ENCODE measurements around the gene TFCP2L1.
"Not testable (repeated sequence)": the region's sequence is repeated elsewhere in the genome, so short reads cannot be mapped to it uniquely, and the experiment has no call there.

TFCP2L1 gene

DNA sequence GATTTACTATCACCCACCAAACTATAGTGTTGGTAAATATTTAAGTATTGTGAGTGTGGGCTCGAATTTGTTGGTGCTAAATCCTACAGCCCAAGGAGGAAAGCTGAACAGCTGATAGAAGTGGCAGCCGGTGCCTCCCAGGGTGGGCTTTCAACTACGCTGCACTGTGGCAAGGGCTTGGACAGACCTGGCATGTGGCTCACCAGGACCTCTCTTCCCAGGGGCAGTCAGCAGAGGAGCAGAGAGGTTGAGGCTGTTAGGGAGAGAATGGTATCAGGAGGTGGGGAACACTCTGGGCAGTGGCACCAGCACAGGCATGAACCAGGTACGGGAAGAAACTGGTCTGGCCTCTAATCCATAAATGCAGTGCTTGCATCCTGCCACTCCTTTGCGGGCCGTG, 44.6 kb downstream of the TFCP2L1 start:
- no peak for DNase-seq

DNA sequence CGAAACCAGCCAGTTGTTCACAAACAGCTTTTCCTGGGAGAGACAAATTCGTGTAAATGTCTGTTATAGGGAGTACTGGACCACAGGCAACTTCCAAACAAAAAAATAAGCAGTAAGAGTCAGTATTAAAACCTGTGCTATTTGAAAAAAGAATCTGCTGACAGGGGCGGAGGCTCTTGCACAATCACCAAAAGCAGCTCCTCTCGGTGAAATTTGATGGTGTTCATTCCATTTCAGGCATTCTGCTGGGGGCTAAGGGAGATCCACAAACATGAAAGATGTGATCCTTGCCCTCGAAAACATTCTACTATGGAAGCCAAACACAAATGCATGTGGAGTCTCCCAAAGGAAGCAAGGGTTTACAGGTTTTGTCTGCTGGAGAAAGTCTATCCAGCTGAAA, 45.0 kb downstream of the TFCP2L1 start:
- no peak for DNase-seq

DNA sequence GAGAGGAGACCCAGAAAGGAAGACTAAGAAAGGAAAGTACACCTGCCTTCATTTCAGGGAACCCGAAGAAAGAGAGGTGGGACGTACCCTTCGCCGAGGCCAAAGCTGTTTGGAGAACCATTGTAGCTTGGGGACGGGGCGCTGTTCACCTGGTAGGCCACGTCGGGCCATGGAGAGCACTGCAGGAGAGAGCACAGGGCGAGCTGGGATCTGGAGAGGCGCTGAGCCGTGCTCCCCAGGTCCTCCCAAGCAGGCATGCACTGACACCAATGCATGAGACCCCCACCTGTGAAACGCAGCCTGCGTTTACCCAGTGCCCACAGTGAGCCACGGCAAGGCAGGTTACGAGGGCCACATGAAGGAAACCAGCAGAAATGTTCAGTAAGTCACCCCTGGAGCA, 45.5 kb downstream of the TFCP2L1 start:
- DNase-seq = no peak

DNA sequence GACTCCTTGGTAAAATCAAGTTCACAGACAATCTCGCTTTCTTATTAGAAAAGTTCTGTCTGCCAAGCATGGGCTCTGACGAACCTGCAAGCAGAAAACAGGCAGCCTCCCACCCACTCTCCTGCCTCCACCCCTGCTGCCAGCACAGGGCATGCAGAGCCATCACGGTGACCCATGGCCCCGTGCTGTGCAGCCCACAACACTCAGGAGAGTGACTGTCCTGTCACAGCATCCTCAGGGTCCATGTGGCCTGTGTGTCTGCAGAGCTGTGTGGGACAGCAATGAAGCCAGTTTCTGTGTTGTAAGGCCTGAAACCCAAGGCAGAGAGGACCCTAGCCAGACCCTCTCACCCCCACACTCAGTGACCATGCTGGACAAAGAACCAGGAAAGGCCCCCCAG, 46.2 kb downstream of the TFCP2L1 start:
- no peak for DNase-seq

DNA sequence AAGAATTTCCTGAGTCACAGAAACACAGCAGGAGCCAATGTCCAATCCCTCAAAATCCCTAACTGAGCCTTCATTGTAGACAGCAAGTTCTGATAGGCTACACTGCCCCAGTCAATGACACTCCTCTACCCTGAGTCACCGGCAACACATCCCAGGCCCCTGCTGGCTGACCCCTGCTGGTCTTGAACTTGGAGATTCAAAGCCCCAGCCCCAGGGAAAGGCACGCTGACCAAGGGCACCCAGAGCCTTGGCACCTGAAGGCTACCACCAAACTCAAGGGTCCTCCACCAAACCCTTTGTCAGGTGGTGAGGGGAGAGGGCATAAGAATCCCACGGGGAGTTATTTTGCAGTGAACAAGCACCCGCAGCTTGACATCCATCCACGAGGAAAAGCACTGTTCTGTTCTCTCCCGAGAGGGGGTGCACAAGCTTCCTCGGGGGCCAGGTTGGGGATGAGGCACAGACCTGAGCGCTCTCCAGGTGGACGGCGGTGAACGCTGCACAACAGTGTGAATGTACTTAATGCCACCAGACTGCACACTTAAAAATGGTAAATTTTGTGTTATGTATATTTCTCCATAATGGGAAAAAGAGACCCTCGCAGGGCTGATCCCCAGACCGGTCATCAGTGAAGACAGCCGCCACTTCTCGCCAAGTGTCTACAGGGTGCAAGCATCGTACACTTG, 46.9 kb downstream of the TFCP2L1 start:
- no peak for DNase-seq

DNA sequence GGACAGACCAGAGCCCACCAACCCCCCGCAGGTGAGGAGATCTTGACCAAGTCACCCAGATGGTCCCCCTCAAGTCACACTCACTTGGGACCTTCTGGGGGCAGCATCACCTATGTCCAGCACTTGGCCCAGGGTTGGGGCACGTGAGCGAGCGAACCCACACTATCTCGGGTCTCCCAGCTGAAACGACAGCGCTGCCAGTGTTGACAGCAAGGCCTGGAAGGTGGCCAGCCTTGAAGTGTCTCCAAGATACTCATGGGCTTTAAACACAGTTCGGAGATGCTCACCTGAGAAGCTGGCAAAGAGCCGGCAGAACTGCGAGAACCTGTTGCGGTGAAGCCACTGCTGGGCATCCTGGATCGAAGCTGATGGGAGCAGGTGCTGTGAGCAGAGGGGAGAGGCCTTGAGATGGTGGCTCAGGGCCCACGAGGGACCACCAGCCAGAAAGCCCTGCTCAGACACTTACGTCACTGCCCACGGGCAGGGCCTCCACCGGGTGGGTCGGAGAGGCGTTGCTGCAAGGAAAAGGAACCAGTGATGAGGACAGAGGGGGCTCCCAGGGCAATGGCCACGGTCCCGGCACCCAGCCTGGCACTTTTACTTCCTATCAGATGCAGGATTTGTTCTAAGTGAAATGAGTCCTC, 47.5 kb downstream of the TFCP2L1 start:
- DNase-seq = no peak

DNA sequence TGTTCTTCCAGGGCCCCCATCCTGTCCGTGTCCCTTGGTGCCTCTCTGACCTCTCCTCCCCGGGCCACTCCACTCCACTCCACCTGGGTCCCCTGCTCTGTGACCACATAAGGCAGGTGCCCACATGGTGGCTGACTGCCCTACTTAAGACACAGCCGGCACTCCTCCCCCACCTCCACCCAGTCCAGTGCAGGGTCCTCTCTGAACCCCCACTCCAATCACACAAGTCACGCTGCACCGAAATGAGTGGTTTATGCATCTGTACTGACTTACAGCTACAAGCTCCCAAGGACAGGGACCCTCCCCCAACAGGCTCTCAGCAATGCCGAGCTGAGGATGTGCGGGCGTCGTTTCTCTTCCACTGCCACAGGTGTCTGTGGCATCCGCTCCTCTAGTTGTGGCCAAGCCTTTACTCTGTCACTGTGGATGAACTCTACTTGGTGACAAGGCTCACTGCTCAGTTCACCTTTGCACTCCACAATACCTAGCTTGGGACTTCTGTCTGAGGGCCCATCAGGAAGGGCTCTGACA, 48.3 kb downstream of the TFCP2L1 start:
- no peak for DNase-seq

DNA sequence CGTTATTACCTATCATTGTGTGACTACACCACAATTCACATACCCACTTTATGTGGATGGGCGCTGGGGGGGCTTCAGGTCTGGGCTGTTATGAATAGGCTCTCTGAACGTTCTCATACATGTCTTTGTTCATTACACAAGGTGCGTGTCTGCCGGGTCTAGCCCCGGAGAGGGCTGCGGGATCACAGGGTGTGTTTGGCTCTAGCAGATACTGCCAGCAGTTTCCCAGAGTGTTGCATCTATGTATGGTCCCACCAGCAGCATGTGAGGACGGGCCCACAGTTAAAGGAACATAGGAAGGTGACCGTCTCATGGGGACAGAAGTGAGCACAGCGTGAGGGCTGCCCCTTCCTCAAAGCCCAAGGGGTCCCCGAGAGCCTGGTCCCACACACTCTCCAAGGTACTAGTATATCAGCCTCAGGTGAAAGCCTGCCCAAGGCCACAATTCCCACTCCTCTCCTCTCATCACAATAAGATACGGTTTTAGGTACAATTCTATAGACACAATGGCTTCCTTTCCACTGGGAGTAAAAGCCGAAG, 48.8 kb downstream of the TFCP2L1 start:
- DNase-seq = no peak

DNA sequence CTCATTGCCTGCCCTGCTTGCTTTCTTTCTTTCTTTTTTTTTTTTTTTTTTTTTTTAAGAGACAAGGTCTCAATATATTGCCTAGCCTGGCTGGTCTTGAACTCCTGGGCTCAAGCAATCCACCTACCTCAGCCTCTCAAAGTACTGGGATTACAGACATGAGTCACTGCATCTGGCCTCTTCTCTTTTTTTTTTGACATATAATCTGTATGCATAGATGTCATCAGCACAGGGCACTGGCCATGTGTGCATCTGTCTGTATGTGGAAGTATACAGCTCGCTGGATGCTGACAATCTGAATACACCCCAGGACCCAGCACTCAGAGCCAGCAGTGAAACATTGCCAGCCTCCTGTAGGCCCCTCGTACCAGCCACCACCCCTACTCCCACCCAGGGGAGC, 49.5 kb downstream of the TFCP2L1 start:
- DNase-seq = no peak

DNA sequence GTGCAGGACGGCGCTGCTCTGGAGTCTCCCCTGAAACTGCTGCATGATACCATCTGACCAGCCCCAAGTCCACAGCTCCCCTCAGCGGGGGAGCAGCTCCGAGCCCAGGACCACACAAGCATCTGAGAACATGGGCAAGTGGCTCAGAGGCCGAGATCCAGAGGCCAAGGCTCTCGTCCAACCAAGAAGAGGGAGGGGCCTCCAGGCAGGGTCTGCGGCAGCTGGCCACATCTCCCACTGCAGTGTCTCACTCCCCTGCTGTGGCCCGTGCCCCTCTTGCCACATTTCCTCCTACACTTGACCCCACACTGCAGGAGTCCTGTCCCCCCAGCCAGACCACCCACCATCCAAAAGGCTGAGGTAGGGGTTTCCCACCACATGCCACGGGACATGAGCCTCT, 50.2 kb downstream of the TFCP2L1 start:
- no peak for DNase-seq

DNA sequence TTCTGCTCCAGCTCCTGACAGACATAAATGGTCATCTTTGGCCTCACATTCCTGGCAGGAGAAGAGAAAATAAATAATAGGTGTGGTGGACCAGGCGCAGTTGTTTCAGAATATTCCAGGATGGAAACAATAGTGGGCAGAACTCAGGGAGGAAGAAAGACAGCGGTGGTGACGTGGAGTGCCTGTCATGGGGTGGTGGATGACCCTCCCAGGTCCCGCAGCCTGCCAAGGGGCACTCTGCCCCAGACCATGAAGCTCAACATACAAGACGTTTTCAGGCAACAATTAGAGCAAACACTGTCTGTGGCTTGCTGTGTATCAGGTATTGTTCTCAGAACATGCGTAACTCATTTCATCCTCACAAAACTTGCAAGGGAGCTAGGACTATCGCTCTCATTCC, 50.9 kb downstream of the TFCP2L1 start:
- DNase-seq = no peak

DNA sequence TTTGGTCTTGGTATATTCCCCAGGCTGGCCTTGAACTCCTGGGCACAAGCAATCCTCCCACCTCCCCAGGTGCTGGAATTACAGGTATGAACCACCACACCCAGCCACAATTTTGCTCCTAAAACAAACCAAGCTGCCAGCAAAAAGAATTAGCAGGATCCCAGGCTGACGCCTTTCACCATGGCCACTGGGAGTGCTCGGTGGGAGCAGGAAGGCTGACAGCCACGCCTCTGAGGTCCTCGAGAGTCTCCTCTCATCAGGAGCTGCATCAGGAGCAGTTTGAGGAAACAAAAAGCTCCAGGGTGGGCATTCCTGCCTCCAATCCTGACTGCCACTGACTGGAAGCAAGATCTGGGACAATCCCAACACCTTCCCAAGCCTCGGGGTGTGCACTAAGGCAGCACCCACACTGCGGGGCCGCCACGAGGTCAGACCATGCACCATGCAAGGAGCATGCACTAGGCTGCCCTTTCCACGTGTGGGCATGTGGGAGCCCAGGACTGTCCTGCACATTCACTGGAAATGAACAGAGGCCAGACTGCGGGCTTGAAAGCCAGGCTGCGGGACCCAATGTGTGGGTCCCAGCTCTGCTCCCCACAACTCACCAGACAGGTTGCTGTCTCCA, 51.4 kb downstream of the TFCP2L1 start:
- no peak for DNase-seq

DNA sequence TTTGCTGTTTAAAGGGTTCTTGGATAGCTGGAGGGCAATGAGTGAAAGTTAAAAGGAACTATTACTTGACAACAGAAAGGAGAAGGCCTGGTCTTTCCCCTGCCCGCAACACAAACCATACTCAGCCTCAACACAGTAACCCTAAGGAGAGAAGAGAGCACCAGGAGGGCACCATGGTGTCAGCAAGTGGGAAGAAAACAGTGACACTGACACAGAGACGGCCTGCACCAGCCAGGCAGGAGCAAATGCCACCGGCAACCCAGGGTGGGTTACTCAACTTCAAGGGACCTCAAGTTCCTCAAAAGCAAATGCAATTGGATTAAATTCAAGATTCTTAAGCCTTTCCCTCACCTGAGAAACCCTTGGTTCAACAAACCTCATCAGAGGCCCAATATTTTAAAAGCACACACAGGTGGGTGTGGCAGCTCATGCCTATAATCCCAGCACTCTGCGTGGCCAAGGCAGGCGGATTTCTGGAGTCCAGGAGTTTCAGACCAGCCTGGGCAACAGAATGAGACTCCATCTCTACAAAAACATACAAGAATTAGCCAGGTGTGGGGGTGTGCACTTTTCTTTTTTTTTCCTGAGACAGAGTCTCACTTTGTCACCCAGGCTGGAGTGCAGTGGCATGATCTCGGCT, 52.3 kb downstream of the TFCP2L1 start:
- no peak for DNase-seq

DNA sequence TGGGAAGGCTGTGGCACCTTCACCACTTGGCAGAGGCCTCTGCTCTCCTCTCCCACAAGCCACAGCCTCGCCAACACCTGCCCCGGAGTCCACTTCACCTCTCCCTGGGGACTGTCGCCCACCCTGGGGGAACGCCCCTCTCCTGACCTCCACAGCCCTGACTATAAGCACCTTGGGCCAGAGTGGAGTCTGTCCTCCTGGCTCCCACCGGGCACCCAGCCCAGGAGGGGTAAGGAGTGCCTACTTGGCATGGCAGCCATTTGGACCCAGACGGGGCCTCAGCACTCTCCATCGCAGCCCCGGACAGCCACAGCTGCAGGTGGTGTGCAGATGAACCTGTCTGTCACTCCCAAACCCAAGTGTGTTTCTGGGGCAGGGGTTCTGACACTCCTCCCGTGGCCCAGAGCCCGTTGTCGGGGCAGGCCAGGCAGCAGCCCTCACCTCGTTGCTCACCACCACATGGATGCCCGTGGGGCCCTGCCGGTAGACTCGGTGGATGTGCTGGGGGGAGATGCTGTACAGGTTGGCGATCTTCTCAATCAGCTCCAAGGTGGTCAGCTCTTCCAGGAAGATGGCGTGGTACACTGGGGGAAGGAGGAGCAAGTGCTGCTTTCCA, 53.5 kb downstream of the TFCP2L1 start:
- DNase-seq = no peak

DNA sequence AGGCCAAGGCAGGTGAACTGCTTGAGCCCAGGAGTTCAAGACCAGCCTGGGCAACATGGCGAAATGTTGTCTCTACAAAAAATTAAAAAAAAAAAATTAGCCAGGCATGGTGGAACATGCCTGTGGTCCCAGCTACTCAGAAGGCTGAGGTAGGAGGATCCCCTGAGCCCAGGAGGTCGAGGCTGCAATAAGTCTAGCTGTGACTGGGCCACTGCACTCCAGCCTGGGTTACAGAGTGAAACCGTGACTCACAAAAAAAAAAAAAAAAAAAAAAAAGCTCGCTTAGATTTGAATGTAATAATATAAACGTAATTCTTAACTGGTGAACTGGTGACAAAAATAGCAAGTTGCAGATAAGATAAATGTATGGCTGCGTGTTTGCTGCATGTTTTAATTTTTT, 56.5 kb downstream of the TFCP2L1 start:
- DNase-seq = no peak

DNA sequence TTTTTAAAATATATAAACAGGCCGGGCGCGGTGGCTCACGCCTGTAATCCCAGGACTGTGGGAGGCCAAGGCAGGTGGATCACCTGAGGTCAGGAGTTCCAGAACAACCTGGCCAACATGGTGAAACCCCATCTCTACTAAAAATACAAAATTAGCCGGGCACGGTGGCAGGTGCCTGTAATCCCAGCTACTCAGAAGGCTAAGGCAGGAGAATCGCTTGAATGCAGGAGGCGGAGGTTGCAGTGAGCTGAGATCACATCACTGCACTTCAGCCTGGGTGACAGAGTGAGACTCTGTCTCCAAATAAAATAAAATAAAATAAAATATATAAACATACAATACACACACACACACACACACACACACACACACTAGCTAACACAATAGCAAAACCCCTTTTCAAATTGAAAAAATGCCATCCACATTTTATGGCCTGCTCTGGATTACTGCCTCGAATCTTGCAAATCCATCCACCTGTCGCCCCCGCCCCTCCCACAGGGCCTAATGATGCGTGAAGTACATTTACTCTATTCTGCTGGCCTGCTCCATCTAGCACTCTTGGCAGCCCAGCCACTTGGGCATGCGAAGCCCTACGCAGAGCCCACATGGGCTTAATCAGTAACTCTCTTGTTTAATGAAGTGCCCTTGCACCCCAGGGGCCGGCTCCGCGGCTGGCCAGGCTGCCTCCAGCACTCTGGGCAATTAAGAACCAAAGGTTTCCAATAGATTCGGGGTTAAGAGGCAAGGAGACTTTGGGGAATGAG, 57.4 kb downstream of the TFCP2L1 start:
- not testable (repeated sequence) for DNase-seq

DNA sequence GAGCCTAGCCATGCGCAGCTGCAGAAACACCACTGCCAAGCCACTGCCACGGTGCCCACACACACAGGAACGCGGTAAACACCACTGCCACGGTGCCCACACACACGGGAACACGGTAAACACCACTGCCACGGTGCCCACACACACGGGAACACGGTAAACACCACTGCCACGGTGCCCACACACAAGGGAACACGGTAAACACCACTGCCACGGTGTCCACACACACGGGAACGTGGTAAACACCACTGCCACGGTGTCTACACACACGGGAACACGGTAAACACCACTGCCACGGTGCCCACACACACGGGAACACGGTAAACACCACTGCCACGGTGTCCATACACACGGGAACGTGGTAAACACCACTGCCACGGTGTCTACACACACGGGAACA, 59.3 kb downstream of the TFCP2L1 start:
- DNase-seq = not testable (repeated sequence)

DNA sequence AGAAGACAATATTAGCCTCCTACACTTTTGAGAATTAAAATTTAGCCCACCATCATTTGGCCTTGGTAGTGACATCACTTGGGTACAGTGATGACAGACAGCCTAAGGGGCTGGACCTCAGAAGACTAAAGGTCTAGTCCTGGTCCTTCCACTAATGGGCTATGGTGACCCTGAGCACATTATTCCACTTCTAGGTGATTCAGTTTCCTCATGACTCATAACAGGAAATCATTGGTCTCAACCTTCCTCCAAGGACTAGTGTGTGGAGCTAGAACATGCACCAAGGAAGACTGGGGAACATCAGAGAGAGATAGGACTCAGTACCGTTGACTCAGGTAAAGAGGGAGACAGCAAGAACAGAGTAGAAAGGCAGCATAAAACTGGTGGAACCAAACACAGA, 64.0 kb downstream of the TFCP2L1 start:
- no peak for DNase-seq

DNA sequence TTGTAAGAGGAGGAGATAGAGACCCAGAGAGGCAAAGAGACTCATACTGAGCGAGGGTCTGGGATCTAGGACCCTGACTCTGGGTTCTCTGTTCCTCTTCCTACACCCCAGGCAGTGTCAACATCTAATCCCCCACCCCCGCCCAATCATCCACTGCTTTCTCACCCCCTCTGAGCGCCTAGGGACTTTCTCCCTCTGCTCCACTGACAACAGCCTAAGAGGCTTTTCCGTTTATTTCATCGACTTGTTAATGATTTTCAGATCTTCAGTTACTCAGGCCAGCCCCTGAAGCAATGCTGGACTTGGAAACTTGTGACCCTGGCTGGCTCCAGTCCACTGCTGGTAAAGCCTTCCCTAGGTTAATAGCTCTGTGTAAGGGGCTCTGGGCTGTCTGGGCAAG, 65.1 kb downstream of the TFCP2L1 start:
- DNase-seq = no peak

DNA sequence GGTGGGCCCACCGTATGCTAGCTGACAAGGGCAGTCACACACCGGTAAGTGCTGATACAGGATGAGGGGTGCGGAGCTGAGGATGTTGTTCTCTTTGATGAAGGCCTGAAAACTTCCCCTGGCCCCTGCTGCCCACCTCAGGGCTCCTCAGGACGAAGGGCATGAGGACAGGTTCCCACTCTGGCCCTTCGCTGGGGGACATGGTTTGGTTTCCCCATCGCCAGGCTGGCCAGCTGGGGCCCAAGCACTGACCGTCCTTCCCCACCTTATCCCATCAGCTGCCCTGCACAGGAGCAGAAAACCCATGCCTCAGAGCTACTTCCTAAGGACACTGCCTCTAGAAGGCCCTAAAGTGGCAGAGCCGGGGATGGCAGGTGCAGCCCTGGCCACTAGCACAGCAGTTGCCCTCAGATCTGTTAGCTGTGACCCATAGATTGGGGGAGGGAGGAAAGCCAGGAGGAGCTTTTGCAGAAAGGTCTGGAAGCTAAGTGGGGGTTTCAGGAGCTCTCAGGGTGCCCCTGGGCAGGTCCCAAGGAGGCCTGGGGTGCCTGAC, 66.5 kb downstream of the TFCP2L1 start:
- DNase-seq = no peak

DNA sequence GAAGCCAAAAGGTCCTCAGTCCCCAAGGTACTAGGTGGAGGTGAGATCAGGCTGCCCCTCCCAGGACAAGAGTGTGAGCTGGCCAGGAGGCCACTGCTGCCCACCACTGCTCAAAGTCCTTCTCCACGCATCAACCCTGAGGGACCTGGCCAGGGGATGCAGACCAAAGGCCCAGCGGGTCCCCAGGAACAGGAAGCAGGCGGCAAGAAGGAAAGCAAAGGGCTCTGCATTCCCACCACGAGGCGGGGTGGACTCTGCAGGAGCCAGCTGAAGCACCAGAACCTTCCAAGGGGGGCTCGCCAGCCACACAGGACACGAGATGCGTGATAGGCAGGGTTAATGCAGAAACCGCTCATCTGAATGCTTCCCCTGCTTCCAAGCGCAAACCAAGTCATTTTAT, 67.4 kb downstream of the TFCP2L1 start:
- no peak for DNase-seq

DNA sequence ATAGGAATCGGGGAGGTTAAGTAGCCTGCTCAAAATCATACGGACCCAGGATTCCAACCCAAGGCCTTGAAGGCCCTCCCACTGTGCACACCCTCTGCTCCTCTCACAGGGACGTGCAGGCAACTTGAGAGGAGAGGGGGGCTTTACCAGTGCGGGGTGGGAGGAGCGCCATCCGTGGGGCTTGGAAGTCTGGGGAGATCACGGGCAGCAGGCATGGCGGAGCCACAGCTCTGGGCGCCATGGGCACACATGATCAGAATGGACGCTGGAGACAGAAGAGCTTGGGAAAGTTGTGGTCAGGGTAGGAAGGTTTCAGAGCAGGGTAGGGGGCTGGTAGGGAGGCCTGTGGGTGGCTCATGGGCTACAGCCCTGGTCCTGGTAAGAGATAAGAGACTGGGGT, 70.7 kb downstream of the TFCP2L1 start:
- no peak for DNase-seq

Data from activated T-cell treated with anti-CD3 and anti-CD28 coated beads, Interleukin-2, amount 50 U/mL, for 48 hours (primary cell).